Measurements from ENCODE around the gene TRIM45. TPM values are rescaled to one million over a fixed set of nuclear protein-coding genes. Genes with fewer than 3 reads are reported as not detected.

The TRIM45 gene
- 4.8 TPM for total RNA-seq
- 4.5 TPM for polyA plus RNA-seq (ENCODE audit: insufficient read depth, low read depth, low replicate concordance)
- long read RNA-seq, donor 1, transcript TRIM45-201 (6 exons, 3,515 nt), result major isoform, 6 of 6 reads
- long read RNA-seq, donor 1, partial matches to known transcripts, result 0 of 6 reads
- long read RNA-seq, donor 1, other reads (novel, unspliced or antisense), result 0 of 6 reads
- long read RNA-seq, donor 2, transcript TRIM45-201 (6 exons, 3,515 nt), result major isoform, 11 of 11 reads
- long read RNA-seq, donor 2, partial matches to known transcripts, result 0 of 11 reads
- long read RNA-seq, donor 2, other reads (novel, unspliced or antisense), result 0 of 11 reads
- long read RNA-seq, donor 3, partial matches to known transcripts, result 0 of 5 reads
- long read RNA-seq, donor 3, other reads (novel, unspliced or antisense), result 0 of 5 reads
- long read RNA-seq, donor 4, partial matches to known transcripts, result 0 of 5 reads
- long read RNA-seq, donor 4, other reads (novel, unspliced or antisense), result 0 of 5 reads
- long read RNA-seq, donor 5, result 0 reads
- long read RNA-seq, donor 6, partial matches to known transcripts, result 0 of 1 reads
- long read RNA-seq, donor 6, other reads (novel, unspliced or antisense), result 0 of 1 reads
- long read RNA-seq, donor 7, transcript TRIM45-201 (6 exons, 3,515 nt), result major isoform, 6 of 12 reads
- long read RNA-seq, donor 7, partial matches to known transcripts, result 1 of 12 reads
- long read RNA-seq, donor 7, other reads (novel, unspliced or antisense), result 4 of 12 reads
- long read RNA-seq, donor 8, partial matches to known transcripts, result 0 of 1 reads
- long read RNA-seq, donor 8, other reads (novel, unspliced or antisense), result 0 of 1 reads
- long read RNA-seq, donor 9, partial matches to known transcripts, result 0 of 2 reads
- long read RNA-seq, donor 9, other reads (novel, unspliced or antisense), result 0 of 2 reads
- long read RNA-seq, donor 10, partial matches to known transcripts, result 0 of 3 reads
- long read RNA-seq, donor 10, other reads (novel, unspliced or antisense), result 0 of 3 reads

- Histone ChIP-seq H3K4me3 (ENCODE audit: low read length in 3 of 3) (peak within 1 kb of the TSS; percentile 83 to 97 (median 96)), H3K27ac (ENCODE audit: low read depth in 2 of 2, low read length in 2 of 2) (peak within 1 kb of the TSS; percentile 82 to 90), H3K36me3 (ENCODE audit: control insufficient read depth in 2 of 3, insufficient read depth in 3 of 3, low read length in 3 of 3) (no peaks in the 10 kb centered on the region), H3K9me3 (ENCODE audit: control insufficient read depth in 2 of 3, insufficient read depth in 1 of 3, low read length in 3 of 3) (no peaks in the 10 kb centered on the region), H3K27me3 (ENCODE audit: control insufficient read depth, insufficient read depth, low read length) (no peaks in the 10 kb centered on the region), H3K9ac (ENCODE audit: low read length in 3 of 3) (peak within 1 kb of the TSS; percentile 83 to 96 (median 95)), H3K4me1 (ENCODE audit: control insufficient read depth in 2 of 3, insufficient read depth in 2 of 3, low read depth in 1 of 3, low read length in 3 of 3) (peaks cover 2 to 8% (median 7%) of the 10 kb centered on the region in 3 donors)
- intact Hi-C loops (cut with DNase I), result no loop called here
- peak; percentile 66 for TF ChIP-seq CTCF (IDR thresholded peaks at IDR 0.05; ENCODE audit: borderline replicate concordance, extremely low read depth, insufficient read depth)
- no peak for FAIRE-seq
- peak; percentile 98 to 99 (median 98) for DNase-seq
Measured at GRCh38 chr1:117121589-117122329, at the start of gene TRIM45. TSS of gene TRIM45 (minus strand) at chr1:117121749. CDS start at chr1:117121201, 548 bp downstream.

- H3K9ac ChIP-seq (ENCODE audit: low read length in 3 of 3), result no peak overlapping the region
- no peak overlapping the region for H3K4me3 ChIP-seq (ENCODE audit: low read length in 3 of 3)
- TF ChIP-seq CTCF (IDR thresholded peaks at IDR 0.05; ENCODE audit: borderline replicate concordance, extremely low read depth, insufficient read depth), result no peak
- intact Hi-C loops (cut with DNase I), result no loop called here
- no peak overlapping the region for H3K27ac ChIP-seq (ENCODE audit: low read depth in 2 of 2, low read length in 2 of 2)
- H3K4me1 ChIP-seq (ENCODE audit: control insufficient read depth in 2 of 3, insufficient read depth in 2 of 3, low read depth in 1 of 3, low read length in 3 of 3), result peaks cover 0 to 3% (median 0%) of the 10 kb centered on the region in 3 donors
- H3K36me3 ChIP-seq (ENCODE audit: control insufficient read depth in 2 of 3, insufficient read depth in 3 of 3, low read length in 3 of 3), result no peaks in the 10 kb centered on the region
- no peak for FAIRE-seq
- DNase-seq, result peak in 1 of 5 donors; percentile 53
- H3K27me3 ChIP-seq (ENCODE audit: control insufficient read depth, insufficient read depth, low read length), result no peaks in the 10 kb centered on the region
- H3K9me3 ChIP-seq (ENCODE audit: control insufficient read depth in 2 of 3, insufficient read depth in 1 of 3, low read length in 3 of 3), result no peaks in the 10 kb centered on the region
Measured at GRCh38 chr1:117169871-117170596, 48.5 kb upstream of the TRIM45 start.

- FAIRE-seq, result no peak
- Histone ChIP-seq H3K9me3 (ENCODE audit: control insufficient read depth in 2 of 3, insufficient read depth in 1 of 3, low read length in 3 of 3) (no peaks in the 10 kb centered on the region), H3K36me3 (ENCODE audit: control insufficient read depth in 2 of 3, insufficient read depth in 3 of 3, low read length in 3 of 3) (no peaks in the 10 kb centered on the region), H3K4me1 (ENCODE audit: control insufficient read depth in 2 of 3, insufficient read depth in 2 of 3, low read depth in 1 of 3, low read length in 3 of 3) (no peaks in the 10 kb centered on the region), H3K9ac (ENCODE audit: low read length in 3 of 3) (no peak overlapping the region), H3K4me3 (ENCODE audit: low read length in 3 of 3) (no peak overlapping the region), H3K27me3 (ENCODE audit: control insufficient read depth, insufficient read depth, low read length) (no peaks in the 10 kb centered on the region), H3K27ac (ENCODE audit: low read depth in 2 of 2, low read length in 2 of 2) (no peak overlapping the region)
- DNase-seq, result no peak
- intact Hi-C loops (cut with DNase I), result no loop called here
- TF ChIP-seq CTCF (IDR thresholded peaks at IDR 0.05; ENCODE audit: borderline replicate concordance, extremely low read depth, insufficient read depth), result no peak
Measured at GRCh38 chr1:117167402-117167801, 45.9 kb upstream of the TRIM45 start.
